HuH-7.5 (cell line): ENCODE results near the gene SRGAP3.

Source experiments
- DNase-seq: peaks from one replicate; pipeline ENCODE4 v3.0.0; 2011; ENCODE audit warnings: low spot score

Gene SRGAP3

DNA sequence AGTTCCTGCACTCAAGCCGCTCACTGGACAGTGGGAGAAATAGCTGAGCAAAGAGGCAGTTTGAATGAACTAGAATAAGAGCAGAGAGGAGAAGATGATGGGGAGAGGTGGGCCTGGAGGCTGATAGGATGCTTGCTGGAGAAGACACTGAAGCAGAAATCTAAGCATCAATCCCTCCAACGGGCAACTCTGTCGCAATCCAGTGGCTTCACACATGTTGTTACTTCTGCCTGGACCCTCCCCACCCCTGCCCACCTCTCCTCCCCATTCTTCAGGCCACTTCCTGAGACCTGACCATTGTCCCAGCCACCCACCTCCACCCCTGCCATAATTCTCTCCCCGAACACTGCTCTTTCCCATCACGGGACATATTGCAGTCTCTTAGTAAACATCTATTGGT is 76.0 kb downstream of the SRGAP3 start:
- no peak for DNase-seq

DNA sequence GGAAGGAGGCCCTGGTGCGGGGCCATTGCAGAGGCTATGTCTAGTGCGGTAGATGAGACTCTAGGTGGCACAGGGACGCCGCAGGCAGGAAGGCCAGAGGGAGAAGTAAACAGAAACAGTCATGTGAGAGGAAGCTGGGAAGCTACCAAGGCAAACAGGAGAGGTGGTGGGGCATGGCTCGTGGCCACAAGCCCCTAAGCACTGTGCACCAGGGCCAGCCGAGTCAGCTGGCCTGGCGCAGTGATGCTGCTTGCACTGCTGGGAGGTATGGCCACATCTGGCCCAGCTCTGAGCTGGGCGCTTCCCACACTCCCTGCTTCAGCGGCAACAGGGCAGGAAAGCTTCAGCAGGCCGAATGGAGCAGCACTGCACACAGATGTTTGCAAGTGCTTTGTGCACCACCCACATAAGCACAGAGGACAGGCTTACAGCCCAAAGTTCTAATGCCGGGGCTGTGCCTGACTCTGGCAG is 76.6 kb downstream of the SRGAP3 start:
- no peak for DNase-seq

DNA sequence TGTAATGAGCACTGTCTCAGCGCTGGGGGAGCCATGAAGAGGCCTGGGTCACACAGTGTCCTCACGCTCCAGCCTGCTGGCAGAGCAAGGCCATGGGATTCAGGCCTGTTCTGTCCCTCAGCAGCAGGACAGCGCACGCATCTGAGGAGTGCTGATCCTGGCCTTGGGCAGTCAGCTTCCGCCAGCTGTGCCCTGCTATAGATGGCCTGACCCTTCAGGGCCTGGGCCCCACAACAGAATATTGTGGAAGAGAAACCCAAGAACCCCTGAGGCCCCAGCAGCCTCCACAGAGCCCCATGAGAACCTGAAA is 78.6 kb downstream of the SRGAP3 start:
- no peak for DNase-seq

DNA sequence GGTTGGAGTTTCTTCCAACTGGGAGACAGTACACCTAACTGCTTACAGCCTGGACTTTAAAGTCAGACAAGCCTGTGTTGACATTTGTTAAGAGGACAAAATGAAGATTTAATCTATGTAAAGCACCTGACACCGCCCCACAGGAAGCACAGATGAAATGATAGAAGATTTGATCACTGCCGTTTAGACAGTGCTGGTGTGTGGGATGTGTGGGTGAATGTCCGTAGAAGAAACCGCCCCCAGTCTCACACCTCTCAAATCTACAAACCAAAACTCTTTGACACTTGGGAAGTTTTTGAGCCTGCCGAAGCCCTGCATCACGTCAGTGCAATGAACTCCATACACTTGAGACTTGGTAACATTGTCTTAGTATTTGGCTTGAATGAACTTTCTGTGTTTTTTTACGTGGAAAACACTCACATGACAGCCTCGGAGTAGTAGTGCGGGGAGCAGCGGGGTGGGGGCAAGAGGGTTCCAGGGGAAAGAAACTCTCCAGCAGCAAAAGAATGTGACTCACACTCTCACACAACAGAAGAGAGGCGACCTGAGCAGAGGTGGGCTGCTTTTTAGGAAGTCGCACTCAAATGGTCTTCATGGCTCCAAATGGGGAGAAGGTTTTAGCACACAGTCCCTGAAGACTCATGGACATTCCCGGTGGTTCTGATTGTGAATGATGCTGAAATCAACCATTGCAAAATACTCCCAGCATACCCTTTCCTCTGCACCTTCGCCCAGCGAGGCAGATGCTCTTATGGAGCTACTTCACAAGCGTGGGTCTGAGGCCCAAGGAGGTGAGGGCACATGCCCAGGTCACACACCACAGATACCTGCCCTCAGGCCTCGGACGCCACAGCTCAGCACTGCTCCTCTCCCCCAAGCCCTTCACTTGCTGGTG is 79.2 kb downstream of the SRGAP3 start:
- DNase-seq: no peak

DNA sequence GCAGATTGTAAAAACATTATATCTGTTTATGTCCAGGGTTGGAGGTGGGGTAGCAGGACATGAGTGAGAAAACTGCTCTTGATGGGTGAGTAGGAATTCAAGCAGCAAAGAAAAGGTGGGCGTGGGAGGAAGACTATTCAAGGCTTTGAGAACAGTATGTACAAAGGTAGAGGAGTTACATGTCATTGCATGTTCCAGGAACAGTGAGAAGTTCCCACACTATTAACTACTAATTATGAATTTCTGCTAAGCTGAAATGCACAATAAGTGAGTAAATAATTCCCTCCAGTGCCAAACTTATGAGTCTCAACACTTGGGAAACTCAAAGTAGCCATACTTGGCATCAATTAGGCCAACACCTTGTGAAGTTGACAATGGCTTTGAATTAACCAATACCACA is 80.1 kb downstream of the SRGAP3 start:
- DNase-seq: no peak

DNA sequence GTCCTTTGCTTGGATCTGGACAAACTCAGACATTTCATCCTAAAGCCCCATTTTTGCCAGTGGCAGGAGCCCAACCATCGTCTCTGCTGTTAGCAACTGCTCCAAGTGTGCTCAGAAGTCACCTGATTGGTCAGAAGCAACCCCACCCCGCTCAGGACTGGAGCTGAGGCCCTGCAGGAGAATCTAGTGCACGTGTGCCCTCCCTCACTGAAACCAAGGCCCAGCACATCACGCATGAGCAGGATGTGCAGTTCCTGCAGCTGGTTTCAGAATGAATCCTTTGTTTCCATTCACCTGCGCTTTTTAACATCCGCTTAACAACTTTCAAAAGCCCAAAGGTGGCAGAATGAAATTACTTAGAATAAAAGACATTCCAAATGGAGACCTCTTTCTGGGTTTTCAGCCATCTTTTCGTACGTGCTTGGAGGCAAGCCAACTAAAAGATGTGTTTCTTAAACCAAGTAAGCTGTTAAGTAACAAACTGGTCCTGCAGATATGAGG is 81.2 kb downstream of the SRGAP3 start:
- no peak for DNase-seq

DNA sequence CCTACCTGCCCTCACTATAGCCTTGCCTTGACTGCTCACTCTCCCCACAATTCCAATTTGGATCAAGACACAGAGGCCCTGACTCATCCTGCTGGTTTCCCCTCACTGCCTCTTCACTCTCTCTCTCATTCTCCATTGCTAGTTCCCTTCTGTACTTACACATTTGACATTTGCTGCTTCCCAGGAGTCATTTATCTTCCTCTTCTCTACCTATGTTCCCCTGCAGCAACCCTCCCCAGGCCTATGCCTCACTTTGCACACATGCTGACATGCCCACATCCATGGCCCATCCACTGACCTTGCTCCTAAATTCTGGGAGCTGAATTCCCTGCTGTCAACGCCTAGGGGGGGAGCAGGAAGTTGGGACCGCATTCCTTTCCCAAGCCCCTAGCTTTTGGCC is 82.2 kb downstream of the SRGAP3 start:
- DNase-seq: no peak

DNA sequence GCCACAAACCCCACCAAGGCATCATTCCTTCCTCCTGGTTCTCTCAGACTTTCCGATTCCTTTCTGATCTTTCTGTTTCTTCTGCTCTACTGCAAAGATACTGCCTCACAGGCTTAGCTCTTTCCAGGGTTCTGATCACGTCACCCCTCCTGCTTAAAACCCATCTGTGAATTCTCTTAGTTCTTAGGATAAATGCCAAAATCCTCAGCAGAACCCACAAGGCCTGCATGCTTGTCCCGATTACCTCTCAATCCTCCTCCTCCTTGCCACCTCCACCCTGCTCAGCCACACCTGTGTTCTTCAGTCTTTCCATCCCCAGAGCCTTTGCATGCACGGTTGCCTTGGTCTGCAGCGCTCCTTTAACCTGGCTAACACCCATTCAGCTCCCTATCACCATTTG is 84.0 kb downstream of the SRGAP3 start:
- DNase-seq: no peak

DNA sequence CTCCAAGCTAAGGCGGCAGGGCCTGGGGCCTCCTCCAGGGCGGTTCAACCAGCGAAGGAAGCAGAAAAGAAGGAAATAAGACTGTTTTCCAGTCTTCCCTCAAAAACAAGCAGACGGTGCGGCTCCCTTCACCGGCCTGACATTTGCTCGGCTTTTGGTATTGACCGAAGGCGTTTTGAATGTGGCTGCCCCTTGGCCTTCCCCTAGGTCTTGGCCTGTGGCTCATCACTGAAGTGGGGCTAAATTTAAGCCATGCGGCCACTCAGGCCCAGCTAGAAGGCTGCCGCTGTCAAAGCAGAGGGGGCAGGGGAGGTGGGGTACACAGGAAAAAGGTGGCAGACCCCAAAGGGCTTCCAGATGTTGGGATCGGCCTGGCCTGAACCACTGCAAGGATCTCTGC is 86.2 kb downstream of the SRGAP3 start:
- no peak for DNase-seq

DNA sequence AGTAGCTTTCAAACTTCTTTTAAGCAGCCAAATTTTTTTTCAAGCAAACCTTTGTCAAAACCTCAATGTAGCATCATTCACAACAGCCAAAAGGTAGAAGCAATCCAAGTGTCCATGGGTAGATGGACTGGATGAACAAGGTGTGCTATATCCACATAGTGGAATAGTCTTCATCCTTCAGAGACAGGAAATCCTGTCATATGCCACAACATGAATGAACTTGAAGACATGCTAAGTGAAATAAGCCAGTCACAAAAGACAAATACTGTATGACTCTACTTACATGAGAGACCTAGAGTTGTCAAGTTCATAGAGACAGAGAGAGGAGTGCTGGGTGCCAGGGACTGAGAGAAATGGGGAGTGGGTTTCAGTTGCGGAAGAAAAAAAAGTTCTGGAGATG is 87.6 kb downstream of the SRGAP3 start:
- no peak for DNase-seq

DNA sequence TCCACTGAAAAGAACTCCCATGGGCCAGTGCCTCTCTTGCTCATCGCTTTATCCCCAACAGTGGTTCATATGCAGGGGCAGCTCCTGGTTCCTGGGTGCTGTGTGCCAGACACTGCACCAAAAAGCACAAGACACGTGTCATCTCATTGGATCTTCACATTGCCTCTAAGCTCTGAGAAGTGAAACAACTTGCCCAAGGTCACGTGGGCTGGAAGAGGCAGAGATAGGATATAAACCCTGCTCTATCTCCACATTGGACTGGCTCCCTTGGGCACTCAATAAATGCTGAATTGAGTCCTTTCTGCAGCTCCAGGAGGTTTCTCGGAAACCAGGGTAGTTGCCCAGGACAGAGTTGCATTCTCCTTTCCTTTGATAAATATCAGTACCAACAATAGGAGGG is 88.1 kb downstream of the SRGAP3 start:
- no peak for DNase-seq

DNA sequence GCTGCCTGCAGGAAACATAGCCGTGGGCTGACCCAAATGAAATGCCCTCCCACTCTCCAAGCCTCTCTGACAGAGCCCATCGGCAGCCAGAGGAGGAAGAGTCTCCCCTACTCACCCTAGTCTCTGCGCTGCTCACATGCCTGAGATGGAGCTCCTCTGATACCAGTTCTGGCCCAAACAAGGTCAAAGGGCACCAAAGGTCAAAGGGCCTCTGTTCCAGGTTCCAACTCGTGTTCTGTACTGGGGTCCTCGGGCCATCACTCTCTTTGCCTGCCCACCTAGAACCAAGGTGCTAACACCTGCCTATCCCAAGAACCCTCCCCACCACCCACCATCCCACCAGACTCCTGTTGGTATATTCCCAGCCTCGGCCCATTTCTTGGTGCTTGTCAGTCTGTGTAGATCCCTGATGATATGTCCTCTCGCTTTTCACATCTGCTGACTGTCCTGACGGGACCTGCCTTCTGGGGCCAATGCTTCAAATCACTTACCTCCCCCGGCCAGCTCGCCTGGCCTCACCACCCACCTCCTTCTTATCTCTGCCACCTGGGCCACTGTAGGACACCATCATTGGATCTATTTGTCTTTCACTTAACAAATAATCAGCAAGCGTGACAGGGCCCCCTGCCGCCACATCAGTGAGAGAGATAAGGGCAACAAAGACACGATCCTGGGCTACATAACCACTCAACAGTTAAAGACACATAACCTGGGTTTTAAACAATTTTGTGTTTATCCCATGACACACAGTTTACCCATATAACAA is 90.4 kb downstream of the SRGAP3 start:
- DNase-seq: peak; percentile 75

DNA sequence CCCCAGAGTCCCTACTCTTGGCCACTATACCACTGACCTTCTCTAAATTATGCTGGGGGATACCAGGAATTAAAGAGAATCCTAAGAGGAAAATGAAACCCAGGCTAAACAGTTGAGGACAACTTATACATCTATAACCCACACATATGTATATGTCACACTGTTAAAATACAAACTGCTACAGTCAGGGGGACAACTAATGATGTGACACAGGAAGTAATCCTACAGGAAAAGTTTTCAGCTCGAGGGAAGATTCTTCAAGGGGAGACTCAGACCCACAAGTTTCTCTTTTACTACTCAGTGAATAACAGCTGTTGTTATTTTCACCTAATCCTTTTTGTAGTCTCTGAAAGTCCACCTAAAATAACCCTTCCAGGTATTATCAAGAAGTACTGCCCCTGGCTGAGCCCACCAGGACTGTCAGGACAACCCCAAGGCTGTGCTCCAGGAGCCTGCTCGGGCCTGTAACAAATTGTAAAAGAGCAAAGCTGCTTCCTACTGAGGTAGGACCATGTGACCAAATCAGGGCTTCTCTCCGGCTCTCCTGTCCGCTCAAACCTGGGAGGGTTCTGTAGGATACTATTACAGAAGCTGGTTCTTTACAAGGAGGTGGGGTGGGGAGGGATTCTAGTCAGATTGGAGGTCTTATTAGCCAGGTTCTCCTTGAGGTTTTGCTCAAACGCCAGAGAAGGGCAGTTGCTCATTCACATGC is 91.6 kb downstream of the SRGAP3 start:
- DNase-seq: no peak

DNA sequence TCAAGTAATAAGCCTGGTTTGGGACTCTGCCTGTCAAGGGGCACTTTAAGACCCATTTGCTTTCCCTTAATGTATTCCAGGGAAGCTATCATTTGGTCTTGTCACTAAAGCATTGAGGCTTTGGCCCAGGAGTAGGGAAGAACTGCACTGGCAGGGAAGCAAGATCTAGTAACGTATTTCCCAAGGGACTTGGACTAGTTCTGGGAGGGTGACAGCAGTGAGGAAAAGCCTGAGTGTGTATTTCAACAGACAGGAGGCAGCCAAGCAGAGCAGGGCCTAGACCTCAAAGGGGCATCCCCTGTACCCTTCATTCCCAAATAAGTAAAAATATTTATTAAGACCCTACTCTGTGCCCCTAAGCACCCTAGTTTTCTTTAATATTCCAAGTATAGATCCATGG is 92.8 kb downstream of the SRGAP3 start:
- DNase-seq: no peak

DNA sequence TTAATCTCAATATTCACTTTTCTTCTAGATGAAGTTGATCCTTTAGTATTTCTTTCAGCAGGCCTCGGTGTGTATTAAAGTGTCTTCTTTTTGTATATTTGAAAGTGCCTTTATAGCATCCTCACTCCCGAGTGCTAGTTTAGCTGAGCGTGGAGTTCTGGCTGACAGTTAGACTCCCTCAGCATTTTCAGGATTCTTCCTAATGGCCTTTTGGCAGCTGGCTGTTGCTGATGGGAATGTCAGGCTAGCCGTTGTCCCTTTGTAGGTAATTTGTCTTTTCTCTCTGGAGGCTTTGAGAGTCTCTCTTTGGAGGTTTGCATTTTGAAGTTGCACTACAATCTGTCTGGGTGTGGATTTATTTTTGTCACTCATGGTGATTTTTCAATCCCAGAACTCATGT is 94.4 kb downstream of the SRGAP3 start:
- DNase-seq: no peak

DNA sequence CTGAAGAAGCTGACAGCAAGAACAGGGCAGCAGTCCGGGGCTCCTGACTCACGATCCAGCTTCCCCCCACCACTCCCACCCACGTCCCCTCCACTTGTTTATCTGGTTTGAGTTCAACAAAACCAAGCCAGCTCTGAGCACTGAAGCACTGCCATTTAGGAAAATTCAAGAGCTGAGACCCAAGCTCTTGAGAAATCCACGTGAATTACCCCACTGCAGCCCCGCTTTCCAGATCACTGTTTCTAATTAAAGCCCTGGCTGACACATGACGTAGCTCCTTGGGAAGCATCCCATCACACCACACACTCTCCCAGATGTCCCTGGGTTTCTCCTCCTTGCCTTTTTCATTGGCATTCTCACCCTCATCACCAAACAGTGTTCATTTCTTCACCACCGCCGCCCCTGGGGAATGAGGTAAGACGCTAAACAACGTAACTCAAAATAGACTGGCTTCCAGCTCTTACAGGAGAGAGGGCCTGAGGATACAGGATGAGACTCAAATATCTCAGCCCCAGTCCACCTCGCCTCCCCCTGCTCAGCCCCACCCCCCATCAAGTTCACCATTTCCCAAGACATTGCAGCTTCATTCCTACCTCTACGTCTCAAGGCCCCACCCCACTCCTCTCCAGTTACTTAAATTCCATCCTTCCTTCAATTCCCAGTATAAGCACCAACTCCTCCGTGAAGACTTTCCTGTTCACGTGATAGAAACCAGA is 95.4 kb downstream of the SRGAP3 start:
- no peak for DNase-seq

DNA sequence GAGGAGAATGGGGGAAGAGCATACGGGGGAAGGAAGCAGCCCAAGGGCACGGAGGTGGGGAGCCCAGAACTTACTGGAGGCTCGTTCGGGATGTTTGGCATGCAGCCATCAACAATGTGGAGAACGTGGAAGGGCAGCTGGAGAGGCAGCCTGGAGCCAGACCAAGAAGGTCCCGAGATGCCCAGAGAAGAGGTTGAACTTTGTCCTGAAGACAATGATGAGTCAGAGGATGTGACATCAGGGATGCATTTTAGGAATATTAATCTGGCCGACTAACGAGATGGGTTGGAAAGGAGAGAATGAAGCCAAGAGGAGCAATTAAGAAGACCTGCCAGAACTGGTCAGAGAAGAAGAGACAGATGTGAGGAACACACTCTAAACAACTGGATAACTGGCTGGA is 98.2 kb downstream of the SRGAP3 start:
- no peak for DNase-seq

DNA sequence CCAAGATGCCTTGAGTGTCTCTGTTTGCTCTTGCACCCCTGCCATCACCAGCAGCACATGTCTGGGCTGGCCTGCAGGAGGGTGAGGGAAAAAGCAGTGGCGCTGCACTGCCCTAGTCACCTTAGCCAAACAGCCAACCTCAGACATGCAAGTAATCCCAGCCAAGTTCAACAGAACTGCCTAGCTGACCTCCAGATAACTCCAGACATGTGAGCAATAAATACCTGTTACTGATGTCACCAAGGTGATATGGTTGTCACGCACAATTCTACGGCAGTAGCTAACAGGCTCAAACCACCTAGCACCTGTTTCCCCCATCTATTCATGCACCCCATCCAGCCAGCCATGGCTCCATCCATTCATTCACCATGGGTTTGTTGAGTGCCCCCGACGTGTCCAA is 99.9 kb downstream of the SRGAP3 start:
- DNase-seq: no peak

DNA sequence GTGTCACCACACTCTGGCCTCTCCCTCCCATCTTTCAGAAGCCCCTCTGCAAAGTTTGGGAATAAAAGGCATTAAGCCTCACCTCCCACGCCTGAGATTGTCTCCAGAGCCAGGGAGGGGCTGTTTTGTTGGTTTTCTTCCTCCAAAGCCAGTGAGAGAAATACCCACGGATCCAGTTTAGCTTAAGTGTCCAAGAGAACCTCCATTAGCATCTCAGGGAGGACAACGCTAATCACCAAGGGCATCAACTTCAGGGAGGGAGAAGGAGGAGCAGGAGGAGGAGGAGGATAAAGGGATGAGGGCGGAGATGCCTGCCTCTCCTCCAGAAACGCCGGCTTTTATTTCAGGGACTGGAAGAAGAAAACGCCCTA is 101.6 kb downstream of the SRGAP3 start:
- DNase-seq: no peak

DNA sequence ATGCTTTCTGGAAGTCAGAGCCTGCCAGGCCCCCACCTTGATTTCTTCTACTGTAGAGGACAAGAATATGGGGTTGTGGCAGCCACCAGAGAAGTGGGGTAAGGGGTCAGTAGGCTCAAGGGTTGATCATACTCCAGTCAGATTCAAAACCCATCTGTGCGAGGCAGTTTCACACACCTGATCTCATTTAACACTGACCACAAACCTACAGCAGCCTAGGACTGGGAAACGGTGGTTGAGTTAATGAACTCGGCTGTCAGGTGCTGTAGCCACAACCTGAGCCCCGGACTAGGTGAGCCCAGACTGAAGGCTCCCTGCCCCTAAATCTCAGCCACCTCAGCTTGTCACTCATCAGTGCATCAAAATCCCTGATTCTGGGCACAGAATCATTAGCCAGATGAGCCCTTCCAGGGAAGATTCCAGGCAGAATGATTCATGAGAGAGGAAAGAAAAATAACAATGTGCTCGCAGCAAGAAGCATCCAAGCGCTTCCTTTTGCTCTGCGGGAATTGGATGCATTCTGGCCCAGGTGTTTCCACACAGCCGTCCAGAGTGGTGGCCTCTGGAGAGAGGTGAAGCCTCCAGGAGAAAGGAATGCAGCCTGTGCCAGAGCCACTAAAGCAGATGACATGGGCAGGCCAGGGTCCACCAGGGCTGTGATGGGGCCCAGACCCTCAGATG is 102.1 kb downstream of the SRGAP3 start:
- no peak for DNase-seq

DNA sequence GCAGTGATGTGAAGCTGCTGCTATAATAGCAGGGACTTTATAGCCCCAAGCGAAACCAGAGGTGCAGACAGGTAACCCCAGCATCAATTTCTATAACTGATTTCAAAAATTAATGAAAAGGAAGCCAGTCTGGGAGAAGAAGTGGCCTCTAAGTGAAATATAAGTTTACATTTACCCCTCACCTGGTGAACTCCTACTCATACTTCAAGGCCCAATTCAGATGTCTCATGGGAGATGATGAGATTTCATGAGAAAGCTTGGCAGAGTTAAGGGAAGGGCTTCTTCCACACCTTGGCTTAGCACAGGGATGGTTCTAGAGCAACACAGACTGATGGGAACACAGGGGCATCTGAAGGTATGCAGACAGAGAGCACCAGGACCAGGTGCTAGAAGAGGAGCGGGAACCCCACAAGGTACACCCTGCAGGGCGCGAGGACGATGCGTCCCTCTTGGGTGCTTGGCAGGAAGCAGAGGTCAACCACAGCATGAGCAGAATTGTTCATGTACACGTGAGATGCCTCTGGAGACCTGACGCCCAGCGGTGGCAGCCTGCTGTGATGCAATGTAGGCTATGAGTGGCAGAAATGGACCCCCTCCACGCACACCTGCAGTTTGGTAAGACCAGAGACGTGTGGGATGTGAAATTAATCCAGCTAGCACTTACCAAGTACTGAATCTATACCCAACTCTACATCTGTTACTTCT is 102.9 kb downstream of the SRGAP3 start:
- DNase-seq: no peak
